Measurements from ENCODE around the gene RALGDS.

RALGDS gene

GRCh38 chr9:133142684-133143622, 21.9 kb upstream of the RALGDS start:
- no peak overlapping the region for H3K27ac ChIP-seq
- TF ChIP-seq CTCF (conservative IDR thresholded peaks at IDR 0.05) (no peak), ZFX (IDR thresholded peaks at IDR 0.05) (no peak)

GRCh38 chr9:133141833-133142595, 21.0 kb upstream of the RALGDS start:
- no peak overlapping the region for H3K27ac ChIP-seq
- TF ChIP-seq CTCF (conservative IDR thresholded peaks at IDR 0.05) (no peak), ZFX (IDR thresholded peaks at IDR 0.05) (no peak)

GRCh38 chr9:133140606-133141005, 19.6 kb upstream of the RALGDS start:
- TF ChIP-seq CTCF (conservative IDR thresholded peaks at IDR 0.05), result no peak

GRCh38 chr9:133140174-133140505, 19.1 kb upstream of the RALGDS start:
- TF ChIP-seq ZFX (IDR thresholded peaks at IDR 0.05), result no peak
- TF ChIP-seq CTCF (conservative IDR thresholded peaks at IDR 0.05), result no peak
- H3K27ac ChIP-seq, result no peak overlapping the region

More at GRCh38 chr9:133140606-133141005, 19.6 kb upstream of the RALGDS start:
- no peak overlapping the region for H3K27ac ChIP-seq

- TF ChIP-seq ZFX (IDR thresholded peaks at IDR 0.05), result no peak
- no peak for TF ChIP-seq CTCF (conservative IDR thresholded peaks at IDR 0.05)
- H3K27ac ChIP-seq, result no peak overlapping the region
Observed at GRCh38 chr9:133139246-133140173, 18.5 kb upstream of the RALGDS start.

GRCh38 chr9:133137451-133138231, 16.6 kb upstream of the RALGDS start:
- no peak overlapping the region for H3K27ac ChIP-seq
- TF ChIP-seq ZFX (IDR thresholded peaks at IDR 0.05) (no peak), CTCF (conservative IDR thresholded peaks at IDR 0.05) (no peak)

Data from C4-2B (cell line).